NCI-H1048 (cell line): ENCODE results near the gene UGGT2.
"Not testable (repeated sequence)": the region's sequence is repeated elsewhere in the genome, so short reads cannot be mapped to it uniquely, and the experiment has no call there.

Source experiments
- DNase-seq: peaks from one replicate; lab custom pipeline; 2025; lab: John Stamatoyannopoulos, UW

The UGGT2 gene

GRCh38 chr13:95957331-95957730 is 95.9 kb downstream of the UGGT2 start:
- no peak for DNase-seq

- DNase-seq, result no peak
Observed at GRCh38 chr13:95956589-95957148, 96.5 kb downstream of the UGGT2 start.

GRCh38 chr13:95955719-95956118 is 97.5 kb downstream of the UGGT2 start:
- DNase-seq, result no peak

- no peak for DNase-seq
Observed at GRCh38 chr13:95955255-95955654, 97.9 kb downstream of the UGGT2 start.

- no peak for DNase-seq
Observed at GRCh38 chr13:95954266-95954665, 98.9 kb downstream of the UGGT2 start.

- no peak for DNase-seq
Observed at GRCh38 chr13:95950103-95950502, 103.1 kb downstream of the UGGT2 start.

GRCh38 chr13:95948656-95949055 is 104.5 kb downstream of the UGGT2 start:
- no peak for DNase-seq

GRCh38 chr13:95937714-95938320 is 115.4 kb downstream of the UGGT2 start:
- DNase-seq, result no peak

GRCh38 chr13:95931300-95932025 is 121.7 kb downstream of the UGGT2 start:
- DNase-seq, result no peak

GRCh38 chr13:95929430-95929829 is 123.8 kb downstream of the UGGT2 start:
- DNase-seq, result no peak

- not testable (repeated sequence) for DNase-seq
Observed at GRCh38 chr13:95928367-95928906, 124.8 kb downstream of the UGGT2 start.

GRCh38 chr13:95926231-95926630 is 127.0 kb downstream of the UGGT2 start:
- DNase-seq, result no peak

- no peak for DNase-seq
Observed at GRCh38 chr13:95924389-95924994, 128.7 kb downstream of the UGGT2 start.

- DNase-seq, result no peak
Observed at GRCh38 chr13:95921485-95921884, 131.7 kb downstream of the UGGT2 start.

GRCh38 chr13:95920485-95920884 is 132.7 kb downstream of the UGGT2 start:
- DNase-seq, result no peak

- no peak for DNase-seq
Observed at GRCh38 chr13:95918860-95919259, 134.3 kb downstream of the UGGT2 start.

- no peak for DNase-seq
Observed at GRCh38 chr13:95914991-95915501, 138.2 kb downstream of the UGGT2 start.

GRCh38 chr13:95906999-95907398 is 146.2 kb downstream of the UGGT2 start:
- no peak for DNase-seq

- no peak for DNase-seq
Observed at GRCh38 chr13:95903569-95903968, 149.6 kb downstream of the UGGT2 start.

GRCh38 chr13:95902741-95903140 is 150.5 kb downstream of the UGGT2 start:
- no peak for DNase-seq

- DNase-seq, result no peak
Observed at GRCh38 chr13:95898256-95898655, 154.9 kb downstream of the UGGT2 start.

GRCh38 chr13:95896301-95896700 is 156.9 kb downstream of the UGGT2 start:
- no peak for DNase-seq

GRCh38 chr13:95893861-95894260 is 159.3 kb downstream of the UGGT2 start:
- DNase-seq, result no peak
